ENCODE data around the gene KLHL41.
"Not testable (repeated sequence)": the region's sequence is repeated elsewhere in the genome, so short reads cannot be mapped to it uniquely, and the experiment has no call there.

KLHL41 gene

DNA sequence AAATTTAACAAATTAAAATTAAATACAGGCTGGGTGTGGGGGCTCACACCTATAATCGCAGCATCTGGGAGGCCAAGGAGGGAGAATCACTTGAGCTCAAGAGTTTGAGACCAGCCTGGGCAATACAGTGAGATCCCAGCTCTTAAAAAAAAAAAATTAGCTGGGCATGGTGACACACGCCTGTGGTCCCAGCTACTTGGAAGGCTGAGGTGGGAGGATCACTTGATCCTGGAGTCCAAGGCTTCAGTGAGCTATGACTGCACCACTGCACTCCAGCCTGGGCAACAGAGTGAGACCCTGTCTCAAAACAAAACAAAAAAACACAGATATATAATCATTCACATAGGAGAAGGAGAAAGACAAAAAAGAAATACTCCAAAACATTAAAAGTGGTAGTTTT is 30.0 kb downstream of the KLHL41 start:
- not testable (repeated sequence) for H3K9ac ChIP-seq (ENCODE audit: low read length); H3K27me3 ChIP-seq (replicated peaks; ENCODE audit: control insufficient read depth, insufficient read depth, low read length); H3K4me1 ChIP-seq (ENCODE audit: control insufficient read depth, insufficient read depth, low read length); DNase-seq (ENCODE audit: low read depth); H3K4me3 ChIP-seq (ENCODE audit: low read length); H3K9me3 ChIP-seq (ENCODE audit: control insufficient read depth, low read length)
- H3K36me3 ChIP-seq (ENCODE audit: control insufficient read depth, insufficient read depth, low read length, severe bottlenecking), result peaks cover 29% of the 10 kb centered on the region

DNA sequence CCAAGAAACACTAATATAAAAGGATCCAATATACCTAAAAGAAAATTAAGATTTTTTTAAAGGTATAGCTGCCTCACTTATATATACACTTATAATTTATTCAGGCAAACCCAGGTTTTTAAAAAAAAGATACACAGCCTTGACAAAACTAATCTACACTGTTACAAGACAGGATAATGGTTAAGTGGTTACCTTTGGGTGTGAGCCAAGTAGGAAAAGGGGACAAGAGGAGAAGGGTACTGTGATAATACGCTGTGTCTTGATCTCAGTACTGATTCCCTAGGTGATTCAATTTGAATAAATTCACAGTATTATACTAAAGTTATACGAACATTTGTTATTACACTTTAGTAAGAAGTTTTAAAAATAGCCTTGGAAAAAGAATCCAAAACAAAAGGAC is 30.6 kb downstream of the KLHL41 start:
- H3K4me1 ChIP-seq (ENCODE audit: control insufficient read depth, insufficient read depth, low read length), result peaks cover 6% of the 10 kb centered on the region
- no peaks in the 10 kb centered on the region for H3K9me3 ChIP-seq (ENCODE audit: control insufficient read depth, low read length)
- DNase-seq (ENCODE audit: low read depth), result no peak
- no peak overlapping the region for H3K4me3 ChIP-seq (ENCODE audit: low read length)
- no peak overlapping the region for H3K9ac ChIP-seq (ENCODE audit: low read length)
- H3K36me3 ChIP-seq (ENCODE audit: control insufficient read depth, insufficient read depth, low read length, severe bottlenecking), result peaks cover 29% of the 10 kb centered on the region
- no peaks in the 10 kb centered on the region for H3K27me3 ChIP-seq (replicated peaks; ENCODE audit: control insufficient read depth, insufficient read depth, low read length)

DNA sequence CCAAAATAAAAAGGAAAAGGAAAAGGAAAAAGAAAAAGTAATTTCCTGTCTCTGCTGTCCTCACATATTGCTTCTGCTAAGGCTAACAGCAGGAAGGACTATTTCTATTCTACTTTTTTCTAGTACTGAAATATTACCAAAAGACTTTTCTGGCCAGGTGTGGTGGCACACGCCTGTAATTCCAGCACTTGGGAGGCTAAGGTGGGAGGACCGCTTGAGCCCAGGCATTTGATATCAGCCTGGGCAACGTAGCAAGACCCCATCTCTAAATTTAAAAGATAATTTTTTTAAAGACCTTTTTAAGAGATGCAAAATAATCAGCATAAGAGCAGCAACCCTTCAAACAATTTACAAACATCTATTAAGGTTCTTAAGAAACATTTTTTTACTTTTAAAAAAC is 32.9 kb downstream of the KLHL41 start:
- Histone ChIP-seq H3K9ac (ENCODE audit: low read length) (no peak overlapping the region), H3K36me3 (ENCODE audit: control insufficient read depth, insufficient read depth, low read length, severe bottlenecking) (peaks cover 23% of the 10 kb centered on the region), H3K27me3 (replicated peaks; ENCODE audit: control insufficient read depth, insufficient read depth, low read length) (no peaks in the 10 kb centered on the region), H3K9me3 (ENCODE audit: control insufficient read depth, low read length) (no peaks in the 10 kb centered on the region), H3K4me1 (ENCODE audit: control insufficient read depth, insufficient read depth, low read length) (peaks cover 6% of the 10 kb centered on the region), H3K4me3 (ENCODE audit: low read length) (no peak overlapping the region)
- DNase-seq (ENCODE audit: low read depth), result no peak

DNA sequence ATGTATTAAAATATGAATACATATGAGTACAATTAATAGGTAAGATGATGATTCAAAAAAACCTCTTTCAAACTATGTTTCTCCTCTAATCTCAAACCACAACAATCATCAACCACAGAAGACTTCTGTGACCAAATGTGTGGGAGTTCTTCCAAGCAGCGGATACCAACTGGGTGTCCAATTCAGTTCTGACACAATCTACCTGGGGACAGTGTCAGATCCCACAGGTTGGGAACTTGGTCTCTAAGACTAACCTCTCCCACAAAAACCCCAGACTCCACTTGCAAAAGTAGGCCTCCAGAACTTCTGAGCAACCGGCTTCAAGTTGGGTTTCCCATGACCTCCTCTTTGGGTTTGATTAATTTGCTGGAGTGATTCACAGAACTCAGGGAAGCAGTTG is 37.3 kb downstream of the KLHL41 start:
- H3K9me3 ChIP-seq (ENCODE audit: control insufficient read depth, low read length), result no peaks in the 10 kb centered on the region
- H3K4me1 ChIP-seq (ENCODE audit: control insufficient read depth, insufficient read depth, low read length), result no peaks in the 10 kb centered on the region
- no peak for DNase-seq (ENCODE audit: low read depth)
- H3K4me3 ChIP-seq (ENCODE audit: low read length), result no peak overlapping the region
- peaks cover 17% of the 10 kb centered on the region for H3K36me3 ChIP-seq (ENCODE audit: control insufficient read depth, insufficient read depth, low read length, severe bottlenecking)
- H3K9ac ChIP-seq (ENCODE audit: low read length), result no peak overlapping the region
- no peaks in the 10 kb centered on the region for H3K27me3 ChIP-seq (replicated peaks; ENCODE audit: control insufficient read depth, insufficient read depth, low read length)

DNA sequence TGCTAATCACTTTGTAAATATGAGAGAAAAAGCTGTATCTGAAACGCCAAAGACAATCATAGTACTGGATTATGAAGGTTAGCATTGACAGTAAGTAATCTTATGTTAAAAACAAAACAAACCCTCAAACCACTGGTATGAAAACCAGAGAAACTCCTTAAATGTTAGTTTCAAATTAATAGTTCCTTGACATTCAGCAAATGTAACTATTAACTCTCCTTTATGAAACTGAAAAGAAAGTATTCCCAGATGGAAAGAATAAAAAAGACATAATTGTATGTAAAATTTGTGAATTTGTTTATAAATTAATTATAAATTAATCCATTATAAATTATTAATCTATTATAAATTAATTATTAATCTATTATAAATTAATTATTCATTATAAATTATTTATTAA is 51.9 kb downstream of the KLHL41 start:
- no peak for DNase-seq (ENCODE audit: low read depth)
- no peak overlapping the region for H3K4me3 ChIP-seq (ENCODE audit: low read length)
- H3K4me1 ChIP-seq (ENCODE audit: control insufficient read depth, insufficient read depth, low read length), result no peaks in the 10 kb centered on the region
- H3K36me3 ChIP-seq (ENCODE audit: control insufficient read depth, insufficient read depth, low read length, severe bottlenecking), result peaks cover 12% of the 10 kb centered on the region
- H3K9ac ChIP-seq (ENCODE audit: low read length), result no peak overlapping the region
- H3K9me3 ChIP-seq (ENCODE audit: control insufficient read depth, low read length), result no peaks in the 10 kb centered on the region
- H3K27me3 ChIP-seq (replicated peaks; ENCODE audit: control insufficient read depth, insufficient read depth, low read length), result no peaks in the 10 kb centered on the region

DNA sequence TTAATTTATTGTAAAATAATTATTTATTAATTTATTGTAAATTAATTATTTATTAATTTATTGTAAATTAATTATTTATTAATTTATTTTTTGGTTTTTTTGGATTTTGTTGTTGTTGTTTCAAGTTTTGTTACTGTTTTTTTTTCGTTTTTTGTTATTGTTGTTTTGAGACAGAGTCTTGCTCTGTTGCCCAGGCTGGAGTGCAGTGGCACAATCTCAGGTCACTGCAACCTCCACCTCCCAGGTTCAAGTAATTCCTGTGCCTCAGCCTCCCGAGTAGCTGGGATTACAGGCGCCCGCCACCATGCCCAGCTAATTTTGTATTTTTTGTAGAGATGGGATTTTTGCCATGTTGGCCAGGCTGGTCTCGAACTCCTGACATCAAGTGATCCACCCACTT is 52.6 kb downstream of the KLHL41 start:
- H3K27me3 ChIP-seq (replicated peaks; ENCODE audit: control insufficient read depth, insufficient read depth, low read length); H3K9me3 ChIP-seq (ENCODE audit: control insufficient read depth, low read length); H3K9ac ChIP-seq (ENCODE audit: low read length); H3K4me1 ChIP-seq (ENCODE audit: control insufficient read depth, insufficient read depth, low read length); H3K4me3 ChIP-seq (ENCODE audit: low read length); DNase-seq (ENCODE audit: low read depth): not testable (repeated sequence)
- H3K36me3 ChIP-seq (ENCODE audit: control insufficient read depth, insufficient read depth, low read length, severe bottlenecking), result peaks cover 12% of the 10 kb centered on the region

DNA sequence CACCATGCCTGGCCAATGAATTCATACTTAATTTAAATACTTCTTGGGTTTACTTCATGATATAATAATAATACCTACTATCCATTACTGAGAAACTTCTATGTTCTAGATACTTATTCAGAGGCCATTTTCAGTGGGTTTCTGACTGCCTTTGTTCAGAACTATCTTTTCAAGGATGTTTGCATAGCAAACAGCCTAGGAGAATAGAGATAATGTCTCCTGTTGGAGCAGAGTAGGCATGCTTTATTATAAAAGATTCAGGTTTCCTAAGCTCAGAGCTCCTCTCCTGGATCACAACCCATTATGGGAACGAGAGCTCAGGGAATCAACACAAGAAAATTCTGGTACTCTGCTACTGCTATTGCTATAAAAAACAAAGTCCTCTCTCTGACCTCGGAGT is 53.0 kb downstream of the KLHL41 start:
- H3K9ac ChIP-seq (ENCODE audit: low read length), result no peak overlapping the region
- no peak for DNase-seq (ENCODE audit: low read depth)
- no peak overlapping the region for H3K4me3 ChIP-seq (ENCODE audit: low read length)
- peaks cover 12% of the 10 kb centered on the region for H3K36me3 ChIP-seq (ENCODE audit: control insufficient read depth, insufficient read depth, low read length, severe bottlenecking)
- H3K27me3 ChIP-seq (replicated peaks; ENCODE audit: control insufficient read depth, insufficient read depth, low read length), result no peaks in the 10 kb centered on the region
- H3K4me1 ChIP-seq (ENCODE audit: control insufficient read depth, insufficient read depth, low read length), result no peaks in the 10 kb centered on the region
- no peaks in the 10 kb centered on the region for H3K9me3 ChIP-seq (ENCODE audit: control insufficient read depth, low read length)

DNA sequence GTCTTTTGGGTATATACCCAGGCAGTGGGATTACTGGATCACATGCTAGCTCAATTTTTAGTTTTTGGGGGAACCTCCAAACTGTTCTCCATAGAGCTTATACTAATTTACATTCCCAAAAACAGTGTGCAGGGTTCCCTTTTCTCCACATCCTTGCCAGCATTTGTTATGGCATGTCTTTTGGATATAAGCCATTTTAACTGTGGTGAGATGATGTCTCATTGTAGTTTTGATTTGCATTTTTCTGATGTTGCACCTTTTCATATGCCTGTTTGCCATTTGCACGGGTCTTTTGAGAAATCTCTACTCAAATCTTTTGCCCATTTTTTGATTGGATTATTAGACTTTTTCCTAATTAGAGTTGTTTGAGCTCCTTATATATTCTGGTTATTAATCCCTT is 56.2 kb downstream of the KLHL41 start:
- Histone ChIP-seq H3K36me3 (ENCODE audit: control insufficient read depth, insufficient read depth, low read length, severe bottlenecking) (peaks cover 3% of the 10 kb centered on the region), H3K9ac (ENCODE audit: low read length) (no peak overlapping the region), H3K4me1 (ENCODE audit: control insufficient read depth, insufficient read depth, low read length) (no peaks in the 10 kb centered on the region), H3K9me3 (ENCODE audit: control insufficient read depth, low read length) (no peaks in the 10 kb centered on the region), H3K27me3 (replicated peaks; ENCODE audit: control insufficient read depth, insufficient read depth, low read length) (no peaks in the 10 kb centered on the region), H3K4me3 (ENCODE audit: low read length) (no peak overlapping the region)
- no peak for DNase-seq (ENCODE audit: low read depth)

DNA sequence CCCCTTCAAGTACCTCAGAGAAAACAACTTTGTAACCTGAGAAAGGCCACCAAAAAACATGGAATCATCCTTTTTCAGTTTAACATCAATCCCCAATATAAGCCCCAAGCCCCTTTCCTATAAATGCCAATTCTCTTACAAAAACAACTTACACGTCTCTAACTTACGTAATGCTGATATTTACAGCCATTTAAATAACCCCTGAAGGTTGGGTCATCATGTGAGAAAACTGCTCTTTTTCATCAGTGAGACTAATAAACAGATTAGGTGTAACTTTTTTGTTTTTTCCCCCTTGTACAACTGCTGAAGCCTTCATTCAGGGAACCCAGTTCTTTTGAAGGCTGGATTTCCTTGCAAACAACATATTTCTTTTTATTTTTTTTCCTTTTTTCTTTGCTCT is 60.4 kb downstream of the KLHL41 start:
- Histone ChIP-seq H3K4me1 (ENCODE audit: control insufficient read depth, insufficient read depth, low read length) (peaks cover 14% of the 10 kb centered on the region), H3K4me3 (ENCODE audit: low read length) (no peak overlapping the region), H3K9me3 (ENCODE audit: control insufficient read depth, low read length) (no peaks in the 10 kb centered on the region), H3K36me3 (ENCODE audit: control insufficient read depth, insufficient read depth, low read length, severe bottlenecking) (no peaks in the 10 kb centered on the region), H3K27me3 (replicated peaks; ENCODE audit: control insufficient read depth, insufficient read depth, low read length) (no peaks in the 10 kb centered on the region), H3K9ac (ENCODE audit: low read length) (no peak overlapping the region)
- no peak for DNase-seq (ENCODE audit: low read depth)

DNA sequence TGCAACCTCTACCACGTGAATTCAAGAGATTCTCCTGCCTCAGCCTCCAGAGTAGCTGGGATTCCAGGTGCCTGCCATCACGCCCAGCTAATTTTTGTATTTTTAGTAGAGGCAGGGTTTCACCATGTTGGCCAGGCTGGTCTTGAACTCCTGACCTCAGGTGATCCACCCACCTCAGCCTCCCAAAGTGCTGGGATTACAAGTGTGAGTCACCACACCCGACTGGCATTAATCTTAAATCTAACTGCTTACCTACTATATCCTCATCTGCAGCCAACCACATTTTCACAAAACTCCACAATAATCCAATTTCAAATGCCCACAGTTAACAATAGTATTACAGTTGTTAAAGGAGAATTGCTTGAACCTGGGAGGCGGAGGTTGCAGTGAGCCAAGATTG is 61.2 kb downstream of the KLHL41 start:
- H3K27me3 ChIP-seq (replicated peaks; ENCODE audit: control insufficient read depth, insufficient read depth, low read length); H3K9me3 ChIP-seq (ENCODE audit: control insufficient read depth, low read length); H3K4me3 ChIP-seq (ENCODE audit: low read length); H3K36me3 ChIP-seq (ENCODE audit: control insufficient read depth, insufficient read depth, low read length, severe bottlenecking); DNase-seq (ENCODE audit: low read depth); H3K9ac ChIP-seq (ENCODE audit: low read length): not testable (repeated sequence)
- H3K4me1 ChIP-seq (ENCODE audit: control insufficient read depth, insufficient read depth, low read length), result peaks cover 14% of the 10 kb centered on the region

DNA sequence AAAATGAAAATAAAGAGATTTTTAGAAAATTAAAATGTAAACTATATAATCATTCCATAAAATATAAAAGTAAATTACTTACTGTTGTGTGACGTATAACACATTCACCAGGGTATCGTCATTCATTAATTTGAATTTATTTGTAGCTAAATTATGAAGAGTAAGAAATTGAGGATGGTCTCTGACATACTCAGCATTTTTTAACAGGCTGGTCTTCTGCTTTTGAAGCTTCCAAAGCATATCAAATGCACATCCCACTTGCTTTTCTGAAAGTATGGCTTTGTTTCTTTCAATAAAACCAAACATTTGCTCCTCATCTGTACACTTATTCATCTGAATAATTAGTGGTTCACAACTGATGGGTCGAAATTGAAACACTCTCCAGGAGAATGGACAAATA is 62.1 kb downstream of the KLHL41 start:
- no peak for DNase-seq (ENCODE audit: low read depth)
- Histone ChIP-seq H3K9me3 (ENCODE audit: control insufficient read depth, low read length) (no peaks in the 10 kb centered on the region), H3K9ac (ENCODE audit: low read length) (no peak overlapping the region), H3K4me3 (ENCODE audit: low read length) (no peak overlapping the region), H3K36me3 (ENCODE audit: control insufficient read depth, insufficient read depth, low read length, severe bottlenecking) (no peaks in the 10 kb centered on the region), H3K4me1 (ENCODE audit: control insufficient read depth, insufficient read depth, low read length) (peaks cover 14% of the 10 kb centered on the region), H3K27me3 (replicated peaks; ENCODE audit: control insufficient read depth, insufficient read depth, low read length) (no peaks in the 10 kb centered on the region)

DNA sequence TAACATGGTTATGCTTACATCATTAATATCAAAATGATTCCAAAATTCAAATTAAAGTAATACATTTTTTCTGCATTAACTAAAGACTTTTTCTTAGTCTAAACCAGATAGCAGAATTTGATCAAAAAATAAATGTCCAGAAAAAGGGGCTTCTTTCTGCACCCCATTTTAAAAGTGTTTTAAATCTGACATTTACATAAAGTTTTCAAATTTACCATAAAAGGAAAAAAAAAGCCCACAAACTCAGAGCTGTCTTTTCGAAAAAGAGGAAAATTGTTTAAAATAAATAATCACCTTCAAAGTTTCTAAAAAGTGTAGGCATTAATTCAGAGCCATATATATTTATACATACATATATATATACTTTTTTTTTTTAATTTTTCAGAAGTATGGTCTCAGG is 62.7 kb downstream of the KLHL41 start:
- no peak for DNase-seq (ENCODE audit: low read depth)
- Histone ChIP-seq H3K9ac (ENCODE audit: low read length) (no peak overlapping the region), H3K4me3 (ENCODE audit: low read length) (no peak overlapping the region)

More for the DNA sequence above, 62.7 kb downstream of the KLHL41 start:
- Histone ChIP-seq H3K9me3 (ENCODE audit: control insufficient read depth, low read length) (no peaks in the 10 kb centered on the region), H3K4me1 (ENCODE audit: control insufficient read depth, insufficient read depth, low read length) (peaks cover 14% of the 10 kb centered on the region), H3K27me3 (replicated peaks; ENCODE audit: control insufficient read depth, insufficient read depth, low read length) (no peaks in the 10 kb centered on the region), H3K36me3 (ENCODE audit: control insufficient read depth, insufficient read depth, low read length, severe bottlenecking) (no peaks in the 10 kb centered on the region)

All from adipocyte (in vitro differentiated cells).